GM12873 (cell line): ENCODE data around the gene HTN1.
"Not testable (repeated sequence)": the region's sequence is repeated elsewhere in the genome, so short reads cannot be mapped to it uniquely, and the experiment has no call there.

Experiments used
- TF ChIP-seq, protein P1 (sequence below): IDR thresholded peaks from 2 replicates; pipeline ENCODE4 v1.5.1; 2012; ENCODE audit warnings: low read depth, mild to moderate bottlenecking, moderate library complexity, low read length, control low read depth; ENCODE audit not compliant: insufficient read depth; ENCODE audit errors: missing control alignments

HTN1 gene

DNA sequence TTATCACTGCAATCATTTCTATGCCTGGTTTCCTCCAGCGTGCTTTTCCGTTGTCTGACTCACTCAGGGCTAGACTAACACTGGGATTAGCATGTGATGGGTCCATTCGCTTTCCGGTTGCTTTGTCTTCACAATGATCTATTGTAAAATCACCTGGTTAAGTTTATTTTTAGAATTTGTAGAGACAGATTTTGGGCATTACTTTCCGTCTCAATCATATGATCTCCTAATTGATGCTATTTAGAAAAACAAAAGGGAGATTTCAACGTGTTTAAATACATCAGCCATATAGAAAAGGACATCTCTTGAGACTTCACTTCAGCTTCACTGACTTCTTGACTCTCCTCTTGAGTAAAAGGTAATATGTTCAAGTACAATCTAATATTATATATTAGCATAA, at the start of gene HTN1:
HTN1 (plus strand) TSS at position 301 of the 400 bp plus-strand sequence. CDS start 2,639 bp downstream, outside the sequence.
- TF ChIP-seq, protein P1, sequence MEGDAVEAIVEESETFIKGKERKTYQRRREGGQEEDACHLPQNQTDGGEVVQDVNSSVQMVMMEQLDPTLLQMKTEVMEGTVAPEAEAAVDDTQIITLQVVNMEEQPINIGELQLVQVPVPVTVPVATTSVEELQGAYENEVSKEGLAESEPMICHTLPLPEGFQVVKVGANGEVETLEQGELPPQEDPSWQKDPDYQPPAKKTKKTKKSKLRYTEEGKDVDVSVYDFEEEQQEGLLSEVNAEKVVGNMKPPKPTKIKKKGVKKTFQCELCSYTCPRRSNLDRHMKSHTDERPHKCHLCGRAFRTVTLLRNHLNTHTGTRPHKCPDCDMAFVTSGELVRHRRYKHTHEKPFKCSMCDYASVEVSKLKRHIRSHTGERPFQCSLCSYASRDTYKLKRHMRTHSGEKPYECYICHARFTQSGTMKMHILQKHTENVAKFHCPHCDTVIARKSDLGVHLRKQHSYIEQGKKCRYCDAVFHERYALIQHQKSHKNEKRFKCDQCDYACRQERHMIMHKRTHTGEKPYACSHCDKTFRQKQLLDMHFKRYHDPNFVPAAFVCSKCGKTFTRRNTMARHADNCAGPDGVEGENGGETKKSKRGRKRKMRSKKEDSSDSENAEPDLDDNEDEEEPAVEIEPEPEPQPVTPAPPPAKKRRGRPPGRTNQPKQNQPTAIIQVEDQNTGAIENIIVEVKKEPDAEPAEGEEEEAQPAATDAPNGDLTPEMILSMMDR = not testable (repeated sequence)

DNA sequence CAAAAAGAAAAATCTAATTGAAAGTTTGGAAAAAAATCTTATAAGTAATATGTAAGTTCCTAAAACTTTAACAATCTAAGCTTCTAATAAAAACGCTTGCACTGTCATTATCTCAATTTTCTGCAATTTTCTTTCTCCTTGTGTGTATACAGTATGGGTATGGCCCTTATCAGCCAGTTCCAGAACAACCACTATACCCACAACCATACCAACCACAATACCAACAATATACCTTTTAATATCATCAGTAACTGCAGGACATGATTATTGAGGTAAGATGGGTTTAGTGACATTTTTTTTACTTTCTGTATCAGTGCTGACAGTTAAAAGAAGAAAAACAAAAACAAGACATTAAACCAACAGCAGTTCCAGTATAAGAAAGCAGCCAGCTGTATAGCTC, 49.5 kb upstream of the HTN1 start:
- TF ChIP-seq, protein P1 = no peak

DNA sequence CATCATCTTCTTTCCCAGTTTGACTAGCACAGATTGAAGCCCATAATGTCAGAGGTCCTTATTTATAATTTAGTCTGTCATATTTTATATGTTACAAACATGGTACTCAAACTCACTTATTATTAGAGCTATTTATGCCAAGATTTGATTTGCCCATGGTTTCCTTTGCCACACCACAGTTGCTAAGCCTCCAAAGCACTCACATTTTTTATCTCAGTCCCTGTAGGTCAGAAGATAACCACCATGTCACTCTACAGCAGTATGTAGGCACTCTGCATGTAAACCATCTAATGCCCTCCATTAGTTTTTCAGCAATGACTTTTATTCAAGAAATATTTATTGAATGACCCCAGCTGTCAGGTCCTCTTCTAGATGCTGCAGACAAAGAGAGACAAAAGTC, 47.7 kb upstream of the HTN1 start:
- TF ChIP-seq, protein P1 = no peak

DNA sequence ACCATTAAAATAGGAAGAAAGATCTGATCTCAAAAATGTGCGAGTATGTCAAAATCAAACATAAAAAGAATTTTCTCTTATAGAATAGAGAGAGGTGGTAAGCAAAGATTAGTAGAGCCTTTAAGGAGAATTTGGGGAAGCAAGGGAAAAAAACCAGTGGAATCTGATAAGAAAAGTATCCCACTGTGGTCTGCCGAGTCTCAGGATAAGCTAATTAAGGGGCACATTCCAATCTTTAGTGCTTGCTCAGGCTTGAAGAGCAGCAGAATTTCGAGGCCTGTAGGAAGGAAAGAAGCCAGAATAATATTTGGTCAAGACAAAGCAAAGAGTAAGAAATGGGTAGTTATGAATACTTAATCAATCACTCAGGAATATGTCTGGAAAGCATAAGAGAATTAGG, 41.5 kb upstream of the HTN1 start:
- TF ChIP-seq, protein P1 = no peak

DNA sequence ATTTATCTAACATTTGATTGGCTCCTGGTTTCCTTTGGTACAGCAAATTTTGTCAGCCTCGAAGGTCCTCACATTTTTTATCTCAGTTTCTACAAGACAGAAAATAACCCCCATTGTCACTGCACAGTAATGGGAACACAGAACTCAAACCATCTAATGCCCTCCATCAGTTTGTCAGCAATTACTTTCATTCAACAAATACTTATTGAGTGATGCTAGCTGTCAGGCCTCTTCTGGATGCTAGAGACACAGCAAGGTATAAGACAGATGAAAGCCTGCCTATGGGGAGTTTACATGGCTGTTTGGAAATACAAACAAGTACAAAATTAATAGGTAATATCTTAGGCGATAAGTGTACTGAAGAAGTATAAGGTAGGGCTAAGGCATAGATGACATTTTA, 27.0 kb upstream of the HTN1 start:
- TF ChIP-seq, protein P1 = no peak

DNA sequence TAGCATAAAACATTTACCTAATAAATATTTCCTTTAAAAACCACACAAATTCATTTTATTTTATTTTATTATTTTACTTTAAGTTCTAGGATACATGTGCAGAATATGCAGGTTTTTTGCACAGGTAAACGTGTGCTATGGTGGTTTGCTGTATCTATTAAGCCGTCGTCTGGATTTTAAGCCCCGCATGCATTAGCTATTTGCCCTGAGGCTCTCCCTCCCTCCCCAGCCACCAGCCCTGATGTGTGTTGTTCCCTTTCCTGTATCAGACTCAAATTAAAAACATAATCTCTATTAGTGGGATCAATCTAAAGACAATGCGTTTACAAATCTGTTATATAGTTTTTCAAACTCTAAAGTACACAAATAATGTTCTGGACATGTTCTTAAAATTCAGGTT, 23.2 kb upstream of the HTN1 start:
- TF ChIP-seq, protein P1 = no peak

DNA sequence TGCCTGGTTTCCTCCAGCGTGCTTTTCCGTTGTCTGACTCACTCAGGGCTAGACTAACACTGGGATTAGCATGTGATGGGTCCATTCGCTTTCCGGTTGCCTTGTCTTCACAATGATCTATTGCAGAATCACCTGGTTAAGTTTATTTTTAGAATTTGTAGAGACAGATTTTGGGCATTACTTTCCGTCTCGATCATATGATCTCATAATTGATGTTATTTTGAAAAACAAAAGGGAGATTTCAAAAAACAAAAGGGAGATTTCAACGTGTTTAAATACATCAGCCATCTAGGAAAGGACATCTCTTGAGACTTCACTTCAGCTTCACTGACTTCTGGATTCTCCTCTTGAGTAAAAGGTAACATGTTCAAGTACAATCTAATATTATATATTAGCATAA, 22.1 kb upstream of the HTN1 start, which contains the start of gene HTN3:
HTN3 (plus strand) TSS at position 301 of the 400 bp plus-strand sequence. CDS start 2,282 bp downstream, outside the sequence.
- TF ChIP-seq, protein P1 = not testable (repeated sequence)

DNA sequence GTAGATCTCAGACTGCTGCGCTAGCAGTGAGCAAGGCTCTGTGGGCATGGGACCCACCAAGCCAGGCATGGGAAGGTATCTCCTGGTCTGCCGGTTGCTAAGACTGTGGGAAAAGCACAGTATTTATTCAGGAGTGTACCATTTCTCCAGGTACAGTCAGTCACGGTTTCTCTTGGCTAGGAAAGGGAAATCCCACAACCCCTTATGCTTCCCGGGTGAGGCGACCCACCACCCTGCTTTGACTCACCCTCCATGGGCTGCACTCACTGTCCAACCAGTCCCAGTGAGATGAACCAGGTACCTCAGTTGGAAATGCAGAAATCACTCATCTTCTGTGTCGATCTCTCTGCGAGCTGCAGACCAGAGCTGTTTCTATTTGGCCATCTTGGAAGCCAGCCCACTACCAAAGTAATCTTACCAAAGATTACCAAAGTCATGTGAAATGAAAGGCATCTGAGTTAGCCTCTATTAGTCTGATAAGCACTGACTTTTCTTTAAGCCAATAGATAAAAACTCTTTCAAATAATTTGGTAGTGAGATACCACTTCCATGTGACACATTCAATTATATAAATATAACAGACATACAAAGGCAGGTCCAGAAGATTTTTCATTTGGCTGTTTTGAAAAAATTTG, 8.5 kb upstream of the HTN1 start:
- TF ChIP-seq, protein P1 = no peak
